SK-N-SH treated with all-trans-retinoic acid at 6 μM for 48 hours (cell line): ENCODE data around the gene BCHE.

Source experiments
- SNAI2 ChIP-seq: fragments of 250-450 bp; sonication (Bioruptor Pico); IDR thresholded peaks from 2 replicates; pipeline ENCODE4 v1.5.0; 2020; ENCODE audit warnings: mild to moderate bottlenecking, moderate library complexity
- ZC3H10 ChIP-seq: fragments of 250-450 bp; sonication (Bioruptor Pico); IDR thresholded peaks from 2 replicates; pipeline ENCODE4 v1.5.1; 2021; ENCODE audit warnings: mild to moderate bottlenecking, moderate library complexity

GRCh38 chr3:165768680-165769079 lies 68.5 kb downstream of the BCHE start:
- TF ChIP-seq SNAI2 (no peak), ZC3H10 (CRISPR knock-in tag) (no peak)
